NT2/D1 (cell line): ENCODE measurements around the gene DCTN3.

Experiments
- SUZ12 ChIP-seq: IDR thresholded peaks from 2 replicates; pipeline ENCODE4 v1.6.1; 2011; ENCODE audit not compliant: insufficient read length, insufficient read depth; ENCODE audit errors: extremely low read depth
- YY1 ChIP-seq: IDR thresholded peaks from 2 replicates; pipeline ENCODE4 v1.6.1; 2011; ENCODE audit not compliant: insufficient read length, insufficient read depth

DNA sequence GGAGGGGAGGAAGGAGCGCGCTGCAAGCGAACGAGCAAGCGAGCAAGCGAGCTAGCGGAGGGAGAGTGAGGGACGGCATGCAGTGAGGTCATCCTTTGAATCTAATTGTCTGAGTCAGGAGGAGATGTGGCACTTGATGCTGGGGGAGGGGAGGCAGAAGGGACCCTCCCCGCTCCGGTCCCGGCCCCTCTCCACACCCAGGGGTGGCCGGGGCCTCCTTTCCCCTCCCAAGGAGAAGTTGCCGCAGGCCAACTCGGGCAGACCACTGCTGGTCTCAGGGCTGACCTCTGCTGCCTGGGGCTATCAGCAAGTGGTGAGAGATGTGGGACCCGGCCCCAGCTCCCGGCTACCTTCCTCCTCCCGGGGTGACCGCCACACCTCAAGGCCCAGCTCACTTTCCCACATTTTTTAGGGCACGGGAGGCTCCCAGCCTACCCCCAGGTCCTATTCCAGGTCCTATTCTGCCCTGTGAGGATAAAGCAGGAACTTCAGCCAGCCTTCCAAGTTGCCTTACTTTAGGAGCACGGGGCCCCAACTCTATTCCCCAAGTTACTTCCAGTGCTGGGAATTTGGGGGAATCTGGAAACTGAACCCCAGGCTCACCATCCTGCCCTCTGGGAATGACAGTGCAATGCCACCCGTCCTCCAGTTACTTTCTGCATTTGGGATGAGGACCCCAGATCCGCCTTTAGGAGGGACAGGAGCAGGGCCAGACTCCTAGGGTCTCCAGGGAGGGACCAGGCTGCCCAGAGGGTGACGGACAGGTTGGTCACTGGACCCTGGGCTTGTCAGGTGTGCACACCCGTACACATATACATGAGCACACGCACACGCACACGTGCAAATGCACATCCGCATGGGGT is 41.8 kb downstream of the DCTN3 start:
- TF ChIP-seq YY1 (no peak), SUZ12 (no peak)
